UCSD-AML1 (cell line): Measurements from ENCODE around the gene KIF7.
"Not testable (repeated sequence)": the region's sequence is repeated elsewhere in the genome, so short reads cannot be mapped to it uniquely, and the experiment has no call there.

Source experiments
- DNase-seq: peaks from one replicate; lab custom pipeline; 2025; ENCODE audit not compliant: unreplicated experiment; lab: John Stamatoyannopoulos, UW

Gene KIF7

GRCh38 chr15:89654847-89655805 is at the start of gene KIF7:
KIF7 (minus strand) TSS chr15:89655467; CDS start chr15:89652930, 2,537 bp downstream.
- peak; percentile 64 for DNase-seq

GRCh38 chr15:89704411-89704810 is 49.1 kb upstream of the KIF7 start:
- no peak for DNase-seq

GRCh38 chr15:89695198-89695597 is 39.9 kb upstream of the KIF7 start:
- DNase-seq = no peak

- no peak for DNase-seq
Observed at GRCh38 chr15:89693696-89694095, 38.4 kb upstream of the KIF7 start.

- no peak for DNase-seq
Observed at GRCh38 chr15:89693091-89693490, 37.8 kb upstream of the KIF7 start.

- DNase-seq = peak; percentile 79
Observed at GRCh38 chr15:89690276-89691218, 35.3 kb upstream of the KIF7 start, which contains the start of the genes PEX11A and WDR93. PEX11A (minus strand) TSS chr15:89690754; CDS start chr15:89690632, 122 bp downstream. WDR93 (plus strand) TSS chr15:89690811; CDS start chr15:89701747, 10,936 bp downstream.

- DNase-seq = not testable (repeated sequence)
Observed at GRCh38 chr15:89689930-89690275, 34.6 kb upstream of the KIF7 start.

GRCh38 chr15:89686522-89686921 is 31.3 kb upstream of the KIF7 start:
- no peak for DNase-seq

GRCh38 chr15:89685995-89686394 is 30.7 kb upstream of the KIF7 start:
- DNase-seq = no peak

GRCh38 chr15:89681146-89681545 is 25.9 kb upstream of the KIF7 start:
- DNase-seq = no peak

GRCh38 chr15:89680282-89680873 is 25.1 kb upstream of the KIF7 start:
- DNase-seq = no peak

- no peak for DNase-seq
Observed at GRCh38 chr15:89679212-89679611, 23.9 kb upstream of the KIF7 start, which contains the start of gene PLIN1. PLIN1 (minus strand) TSS chr15:89679367; CDS start chr15:89677489, 1,878 bp downstream.

GRCh38 chr15:89677381-89677780 is 22.1 kb upstream of the KIF7 start:
- no peak for DNase-seq

- DNase-seq = no peak
Observed at GRCh38 chr15:89675606-89676005, 20.3 kb upstream of the KIF7 start.

GRCh38 chr15:89674526-89674925 is 19.3 kb upstream of the KIF7 start:
- DNase-seq = no peak

- peak; percentile 43 for DNase-seq
Observed at GRCh38 chr15:89673165-89673512, 17.9 kb upstream of the KIF7 start.

- DNase-seq = no peak
Observed at GRCh38 chr15:89672221-89673164, 17.2 kb upstream of the KIF7 start.

- DNase-seq = no peak
Observed at GRCh38 chr15:89671687-89672086, 16.4 kb upstream of the KIF7 start.

- no peak for DNase-seq
Observed at GRCh38 chr15:89670971-89671560, 15.8 kb upstream of the KIF7 start.

GRCh38 chr15:89669941-89670340 is 14.7 kb upstream of the KIF7 start:
- no peak for DNase-seq
